GM12878 (cell line): ENCODE data around the gene CMTM2.

Source experiments
- ATF3 ChIP-seq: IDR thresholded peaks from 2 replicates; pipeline ENCODE4 v1.6.1; 2011; ENCODE audit warnings: low read depth, mild to moderate bottlenecking, low read length, moderate library complexity, borderline replicate concordance; ENCODE audit errors: extremely low read depth
- BCLAF1 ChIP-seq: fragments of 450-650 bp; IDR thresholded peaks from 2 replicates; pipeline ENCODE4 v1.6.1; 2017; ENCODE audit warnings: antibody characterized with exemption, mild to moderate bottlenecking, moderate library complexity
- BRCA1 ChIP-seq: IDR thresholded peaks from 2 replicates; pipeline ENCODE4 v1.6.1; 2011; ENCODE audit warnings: low read depth, low read length, improper control_type of control experiment
- CTCF ChIP-seq, 3 experiments: IDR thresholded peaks in 2 of 3; conservative IDR thresholded peaks in 1 of 3; 2 replicates each; pipeline ENCODE4 v1.5.1; 2011; ENCODE audit warnings: low read depth in 3 of 3, low read length in 3 of 3, mild to moderate bottlenecking in 3 of 3, control low read depth in 2 of 3, moderate library complexity in 2 of 3, inconsistent platforms in 1 of 3, mixed read lengths in 1 of 3; ENCODE audit not compliant: control insufficient read depth in 2 of 3, insufficient read depth in 1 of 3; ENCODE audit errors: extremely low read depth in 1 of 3
- EGR1 ChIP-seq, 2 experiments: IDR thresholded peaks; 1 replicate in 1 of 2; 2 replicates in 1 of 2; pipeline ENCODE4 v1.6.1; 2011 to 2012; ENCODE audit warnings: low read depth in 2 of 2, low read length in 2 of 2, borderline replicate concordance in 1 of 2, mild to moderate bottlenecking in 1 of 2, moderate library complexity in 1 of 2
- EZH2 ChIP-seq: IDR thresholded peaks from 2 replicates; pipeline ENCODE4 v1.6.1; 2012; ENCODE audit warnings: low read depth, mild to moderate bottlenecking, control low read depth, inconsistent platforms, low read length, borderline replicate concordance; ENCODE audit not compliant: control insufficient read depth
- HDAC6 ChIP-seq: fragments of 200-600 bp; sonication (generic); IDR thresholded peaks from one replicate; pipeline ENCODE4 v1.8.0; 2017; ENCODE audit warnings: antibody characterized with exemption; ENCODE audit not compliant: unreplicated experiment
- KDM1A ChIP-seq: fragments of 200-600 bp; sonication (generic); IDR thresholded peaks from 2 replicates; pipeline ENCODE4 v1.6.1; 2016; ENCODE audit warnings: borderline replicate concordance
- MYC ChIP-seq: IDR thresholded peaks from 2 replicates; pipeline ENCODE4 v1.6.1; 2011; ENCODE audit warnings: mild to moderate bottlenecking, low read length, moderate library complexity, inconsistent platforms; ENCODE audit not compliant: insufficient read depth, insufficient replicate concordance, insufficient read length, severe bottlenecking
- NKRF ChIP-seq: fragments of 450-650 bp; conservative IDR thresholded peaks from 2 replicates; pipeline ENCODE4 v1.6.1; 2017; ENCODE audit warnings: mild to moderate bottlenecking, moderate library complexity
- PAX8 ChIP-seq: fragments of 450-650 bp; IDR thresholded peaks from 2 replicates; pipeline ENCODE4 v1.6.1; 2017; ENCODE audit warnings: mild to moderate bottlenecking, moderate library complexity
- POLR2A ChIP-seq: IDR thresholded peaks from 2 replicates; pipeline ENCODE4 v1.6.1; 2011; ENCODE audit warnings: low read depth, mild to moderate bottlenecking, low read length
- SMC3 ChIP-seq: IDR thresholded peaks from 2 replicates; pipeline ENCODE4 v1.6.1; 2011; ENCODE audit warnings: low read length, improper control_type of control experiment, borderline replicate concordance
- SPI1 ChIP-seq: IDR thresholded peaks from 2 replicates; pipeline ENCODE4 v1.6.1; 2011; ENCODE audit warnings: low read depth, mild to moderate bottlenecking, low read length, moderate library complexity, borderline replicate concordance; ENCODE audit not compliant: insufficient read depth

GRCh38 chr16:66612422-66612821 is 33.2 kb downstream of the CMTM2 start:
- TF ChIP-seq ATF3, result no peak
- TF ChIP-seq CTCF (IDR thresholded peaks at IDR 0.05 in 2 of 3, conservative IDR thresholded peaks at IDR 0.05 in 1 of 3; ENCODE audit: control insufficient read depth in 2 of 3, extremely low read depth in 1 of 3, insufficient read depth in 1 of 3, low read depth in 3 of 3, low read length in 3 of 3), result no peak
- TF ChIP-seq PAX8, result no peak
- TF ChIP-seq HDAC6, result no peak
- TF ChIP-seq EZH2, result no peak
- no peak for TF ChIP-seq MYC
- no peak for TF ChIP-seq POLR2A
- no peak for TF ChIP-seq EGR1 (IDR thresholded peaks at IDR 0.05; ENCODE audit: borderline replicate concordance in 1 of 2, low read depth in 2 of 2, low read length in 2 of 2)
- no peak for TF ChIP-seq SMC3
- no peak for TF ChIP-seq KDM1A
- TF ChIP-seq BCLAF1, result no peak
- TF ChIP-seq BRCA1, result no peak
- no peak for TF ChIP-seq SPI1
- TF ChIP-seq NKRF, result no peak
